ENCODE measurements around the gene OR6P1. TPM values are rescaled to one million over a fixed set of nuclear protein-coding genes. Genes with fewer than 3 reads are reported as not detected.

The OR6P1 gene
- total RNA-seq, 1 experiment from 2014 or later = not detected

DNA sequence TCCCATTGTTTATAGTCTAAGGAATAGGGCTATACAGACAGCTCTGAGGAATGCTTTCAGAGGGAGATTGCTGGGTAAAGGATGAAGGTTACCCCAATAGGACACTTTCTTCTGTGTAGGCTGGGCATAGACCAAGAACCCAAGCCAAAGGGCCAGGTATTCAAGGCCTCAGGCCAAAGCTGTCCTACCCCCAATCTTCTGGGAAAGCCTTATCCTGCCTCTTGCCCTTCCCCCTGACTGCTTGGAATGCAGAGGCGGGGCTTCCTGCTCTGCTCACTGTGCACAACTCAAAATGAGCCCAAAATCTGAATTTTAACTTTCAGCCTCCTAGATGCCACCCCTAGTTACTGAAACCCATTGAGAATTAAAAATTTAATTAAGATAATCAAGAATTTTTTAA is 36.9 kb upstream of the OR6P1 start (continued):
- TF ChIP-seq, protein P1, sequence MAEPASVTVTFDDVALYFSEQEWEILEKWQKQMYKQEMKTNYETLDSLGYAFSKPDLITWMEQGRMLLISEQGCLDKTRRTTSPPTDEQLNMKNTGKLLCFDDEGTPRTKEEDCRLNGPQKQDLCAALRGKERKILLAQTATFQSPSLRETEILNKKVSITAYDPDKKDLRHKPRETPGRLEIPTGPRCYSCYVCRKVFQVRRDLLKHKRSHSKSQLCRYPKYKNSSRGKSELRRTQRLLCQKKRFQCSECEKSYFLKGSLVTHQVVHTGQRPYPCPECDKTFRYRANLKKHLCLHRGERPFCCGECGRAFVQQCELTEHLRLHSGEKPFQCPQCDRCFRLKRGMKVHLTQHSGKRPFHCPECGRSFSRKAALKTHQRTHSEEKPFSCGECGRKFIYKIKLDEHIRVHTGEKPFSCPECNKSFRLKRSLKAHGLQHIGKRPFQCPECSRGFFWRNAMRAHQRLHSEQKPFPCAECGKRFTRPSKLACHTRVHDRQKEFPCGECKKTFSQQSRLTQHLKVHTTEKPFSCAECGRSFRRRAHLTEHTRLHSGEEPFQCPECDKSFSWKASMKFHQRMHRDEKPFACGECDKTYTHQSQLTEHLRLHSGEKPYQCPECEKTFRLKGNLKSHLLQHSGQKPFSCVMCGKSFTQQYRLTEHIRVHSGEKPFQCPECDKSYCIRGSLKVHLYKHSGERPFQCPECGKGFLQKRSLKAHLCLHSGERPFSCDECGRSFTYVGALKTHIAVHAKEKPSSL (CRISPR knock-in tag; conservative IDR thresholded peaks at IDR 0.05) = no peak

DNA sequence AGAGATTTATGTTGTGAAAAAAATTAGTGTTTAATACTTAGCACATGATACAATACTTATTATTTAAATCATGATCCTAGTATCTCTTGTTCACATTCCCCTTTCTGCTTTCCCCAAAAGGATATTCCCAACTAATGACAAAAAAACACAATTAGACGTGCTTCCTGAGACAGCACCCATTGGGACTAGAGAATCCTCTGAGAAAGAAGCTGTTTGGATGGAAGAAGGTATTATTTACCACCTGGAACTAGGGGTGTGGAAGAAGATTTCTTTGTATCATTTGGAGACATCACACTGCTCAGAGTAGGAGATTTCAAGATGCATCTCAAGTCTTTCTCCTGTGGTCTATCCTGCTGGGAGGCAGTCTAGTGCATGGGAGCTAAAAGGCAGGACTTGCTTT is 34.6 kb upstream of the OR6P1 start, which contains the start of gene OR10Z1:
TSS of gene OR10Z1 (plus strand) at position 301 of the 400 bp plus-strand sequence. CDS start 1,171 bp downstream, outside the sequence.
- H3K4me3 Mint-ChIP-seq = no peak within 1 kb of the TSS
- TF ChIP-seq, protein P2, sequence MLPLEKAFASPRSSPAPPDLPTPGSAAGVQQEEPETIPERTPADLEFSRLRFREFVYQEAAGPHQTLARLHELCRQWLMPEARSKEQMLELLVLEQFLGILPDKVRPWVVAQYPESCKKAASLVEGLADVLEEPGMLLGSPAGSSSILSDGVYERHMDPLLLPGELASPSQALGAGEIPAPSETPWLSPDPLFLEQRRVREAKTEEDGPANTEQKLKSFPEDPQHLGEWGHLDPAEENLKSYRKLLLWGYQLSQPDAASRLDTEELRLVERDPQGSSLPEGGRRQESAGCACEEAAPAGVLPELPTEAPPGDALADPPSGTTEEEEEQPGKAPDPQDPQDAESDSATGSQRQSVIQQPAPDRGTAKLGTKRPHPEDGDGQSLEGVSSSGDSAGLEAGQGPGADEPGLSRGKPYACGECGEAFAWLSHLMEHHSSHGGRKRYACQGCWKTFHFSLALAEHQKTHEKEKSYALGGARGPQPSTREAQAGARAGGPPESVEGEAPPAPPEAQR (CRISPR knock-in tag; IDR thresholded peaks at IDR 0.05) = no peak
- TF ChIP-seq, protein P3, sequence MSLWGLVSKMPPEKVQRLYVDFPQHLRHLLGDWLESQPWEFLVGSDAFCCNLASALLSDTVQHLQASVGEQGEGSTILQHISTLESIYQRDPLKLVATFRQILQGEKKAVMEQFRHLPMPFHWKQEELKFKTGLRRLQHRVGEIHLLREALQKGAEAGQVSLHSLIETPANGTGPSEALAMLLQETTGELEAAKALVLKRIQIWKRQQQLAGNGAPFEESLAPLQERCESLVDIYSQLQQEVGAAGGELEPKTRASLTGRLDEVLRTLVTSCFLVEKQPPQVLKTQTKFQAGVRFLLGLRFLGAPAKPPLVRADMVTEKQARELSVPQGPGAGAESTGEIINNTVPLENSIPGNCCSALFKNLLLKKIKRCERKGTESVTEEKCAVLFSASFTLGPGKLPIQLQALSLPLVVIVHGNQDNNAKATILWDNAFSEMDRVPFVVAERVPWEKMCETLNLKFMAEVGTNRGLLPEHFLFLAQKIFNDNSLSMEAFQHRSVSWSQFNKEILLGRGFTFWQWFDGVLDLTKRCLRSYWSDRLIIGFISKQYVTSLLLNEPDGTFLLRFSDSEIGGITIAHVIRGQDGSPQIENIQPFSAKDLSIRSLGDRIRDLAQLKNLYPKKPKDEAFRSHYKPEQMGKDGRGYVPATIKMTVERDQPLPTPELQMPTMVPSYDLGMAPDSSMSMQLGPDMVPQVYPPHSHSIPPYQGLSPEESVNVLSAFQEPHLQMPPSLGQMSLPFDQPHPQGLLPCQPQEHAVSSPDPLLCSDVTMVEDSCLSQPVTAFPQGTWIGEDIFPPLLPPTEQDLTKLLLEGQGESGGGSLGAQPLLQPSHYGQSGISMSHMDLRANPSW (CRISPR knock-in tag; conservative IDR thresholded peaks at IDR 0.05; ENCODE audit: low read depth) = no peak
- TF ChIP-seq ZNF396 (CRISPR knock-in tag; IDR thresholded peaks at IDR 0.05; ENCODE audit: borderline replicate concordance) (no peak), NFATC4 (CRISPR knock-in tag; IDR thresholded peaks at IDR 0.05) (no peak), KAT7 (CRISPR knock-in tag; IDR thresholded peaks at IDR 0.05; ENCODE audit: borderline replicate concordance) (no peak), IRF2 (CRISPR knock-in tag; IDR thresholded peaks at IDR 0.05; ENCODE audit: borderline replicate concordance, low read depth) (no peak)
- no peaks in the 10 kb centered on the region for H3K9me3 Mint-ChIP-seq
- H3K36me3 Mint-ChIP-seq = no peaks in the 10 kb centered on the region
- no peak within 1 kb of the TSS for H3K27ac Mint-ChIP-seq
- no peaks in the 10 kb centered on the region for H3K27me3 Mint-ChIP-seq (ENCODE audit: low read depth)
- no peak for ATAC-seq
- POLR2A ChIA-PET = no interaction called here
- peaks cover 3% of the 10 kb centered on the region; the same call in 1 of the 2 replicates for H3K4me1 Mint-ChIP-seq
- CTCF ChIA-PET = no interaction called here
- no peak for DNase-seq (ENCODE audit: low spot score)

DNA sequence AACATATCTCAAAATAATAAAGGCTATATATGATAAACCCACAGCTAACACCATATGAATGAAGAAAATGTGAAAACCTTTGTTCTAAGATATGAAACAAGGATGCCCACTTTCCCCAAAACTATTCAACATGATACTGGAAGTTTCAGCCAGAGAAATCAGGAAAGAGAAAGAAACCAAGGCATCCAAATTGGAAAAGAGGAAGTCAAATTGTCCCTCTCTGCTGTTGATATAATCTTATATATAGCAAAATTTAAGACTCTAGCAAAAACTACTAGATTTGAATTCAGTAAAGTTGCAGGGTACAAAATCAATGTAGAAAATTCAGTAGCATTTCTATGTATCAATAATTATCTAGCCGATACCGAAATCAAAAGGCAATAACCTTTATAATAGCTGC is 30.4 kb upstream of the OR6P1 start:
- POLR2A ChIA-PET = no interaction called here
- H3K9me3 Mint-ChIP-seq = peaks cover 20% of the 10 kb centered on the region
- DNase-seq (ENCODE audit: low spot score) (no peak), ATAC-seq (no peak)
- H3K4me1 Mint-ChIP-seq = no peaks in the 10 kb centered on the region
- TF ChIP-seq, protein P4, sequence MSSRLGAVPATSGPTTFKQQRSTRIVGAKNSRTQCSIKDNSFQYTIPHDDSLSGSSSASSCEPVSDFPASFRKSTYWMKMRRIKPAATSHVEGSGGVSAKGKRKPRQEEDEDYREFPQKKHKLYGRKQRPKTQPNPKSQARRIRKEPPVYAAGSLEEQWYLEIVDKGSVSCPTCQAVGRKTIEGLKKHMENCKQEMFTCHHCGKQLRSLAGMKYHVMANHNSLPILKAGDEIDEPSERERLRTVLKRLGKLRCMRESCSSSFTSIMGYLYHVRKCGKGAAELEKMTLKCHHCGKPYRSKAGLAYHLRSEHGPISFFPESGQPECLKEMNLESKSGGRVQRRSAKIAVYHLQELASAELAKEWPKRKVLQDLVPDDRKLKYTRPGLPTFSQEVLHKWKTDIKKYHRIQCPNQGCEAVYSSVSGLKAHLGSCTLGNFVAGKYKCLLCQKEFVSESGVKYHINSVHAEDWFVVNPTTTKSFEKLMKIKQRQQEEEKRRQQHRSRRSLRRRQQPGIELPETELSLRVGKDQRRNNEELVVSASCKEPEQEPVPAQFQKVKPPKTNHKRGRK (CRISPR knock-in tag; IDR thresholded peaks at IDR 0.05; ENCODE audit: borderline replicate concordance) = no peak
- TF ChIP-seq NR2C2 (CRISPR knock-in tag; IDR thresholded peaks at IDR 0.05) (no peak), SP1 (CRISPR knock-in tag; conservative IDR thresholded peaks at IDR 0.05) (no peak), GABPB1 (CRISPR knock-in tag; IDR thresholded peaks at IDR 0.05) (no peak), ELF4 (CRISPR knock-in tag; IDR thresholded peaks at IDR 0.05; ENCODE audit: low read depth) (no peak), ZNF317 (CRISPR knock-in tag; IDR thresholded peaks at IDR 0.05; ENCODE audit: borderline replicate concordance, low read depth) (no peak)
- TF ChIP-seq, protein P5, sequence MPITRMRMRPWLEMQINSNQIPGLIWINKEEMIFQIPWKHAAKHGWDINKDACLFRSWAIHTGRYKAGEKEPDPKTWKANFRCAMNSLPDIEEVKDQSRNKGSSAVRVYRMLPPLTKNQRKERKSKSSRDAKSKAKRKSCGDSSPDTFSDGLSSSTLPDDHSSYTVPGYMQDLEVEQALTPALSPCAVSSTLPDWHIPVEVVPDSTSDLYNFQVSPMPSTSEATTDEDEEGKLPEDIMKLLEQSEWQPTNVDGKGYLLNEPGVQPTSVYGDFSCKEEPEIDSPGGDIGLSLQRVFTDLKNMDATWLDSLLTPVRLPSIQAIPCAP (CRISPR knock-in tag; IDR thresholded peaks at IDR 0.05) = no peak
- TF ChIP-seq, protein P6, sequence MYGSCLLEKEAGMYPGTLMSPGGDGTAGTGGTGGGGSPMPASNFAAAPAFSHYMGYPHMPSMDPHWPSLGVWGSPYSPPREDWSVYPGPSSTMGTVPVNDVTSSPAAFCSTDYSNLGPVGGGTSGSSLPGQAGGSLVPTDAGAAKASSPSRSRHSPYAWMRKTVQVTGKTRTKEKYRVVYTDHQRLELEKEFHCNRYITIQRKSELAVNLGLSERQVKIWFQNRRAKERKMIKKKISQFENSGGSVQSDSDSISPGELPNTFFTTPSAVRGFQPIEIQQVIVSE (CRISPR knock-in tag; IDR thresholded peaks at IDR 0.05; ENCODE audit: borderline replicate concordance) = no peak
- H3K27me3 Mint-ChIP-seq (ENCODE audit: low read depth) = no peaks in the 10 kb centered on the region
- CTCF ChIA-PET = no interaction called here
- H3K27ac Mint-ChIP-seq = no peak overlapping the region
- no peak overlapping the region for H3K4me3 Mint-ChIP-seq
- H3K36me3 Mint-ChIP-seq = peaks cover 11% of the 10 kb centered on the region

Data from WTC11 (cell line).